CD4-positive, alpha-beta T cell treated with Interleukin-15 for 4 hours (primary cell): ENCODE measurements around the gene UBE2Q1.

ENCODE experiments used
- DNase-seq: peaks from one replicate; pipeline ENCODE4 v3.0.0-alpha.2; 2020; ENCODE audit warnings: low spot score

UBE2Q1 gene

GRCh38 chr1:154502744-154503115 is 55.7 kb downstream of the UBE2Q1 start:
- DNase-seq: no peak

- DNase-seq: no peak
These were observed 56.3 kb downstream of the UBE2Q1 start, which contains the start of the genes SHE and TDRD10 for GRCh38 chr1:154502066-154502743. SHE (minus strand) TSS chr1:154502412; CDS start chr1:154502026, 386 bp downstream. TDRD10 (plus strand) TSS chr1:154502219; CDS start chr1:154506904, 4,685 bp downstream.

GRCh38 chr1:154501423-154502065 is 56.9 kb downstream of the UBE2Q1 start:
- DNase-seq: no peak

GRCh38 chr1:154500533-154500932 is 57.9 kb downstream of the UBE2Q1 start:
- no peak for DNase-seq

GRCh38 chr1:154499446-154499845 is 59.0 kb downstream of the UBE2Q1 start:
- DNase-seq: no peak
